ENCODE results near the gene C8B. TPM values are rescaled to one million over a fixed set of nuclear protein-coding genes. Genes with fewer than 3 reads are reported as not detected.

The C8B gene
- total and polyA plus RNA-seq, 2 experiments from 2014 or later, result not detected

DNA sequence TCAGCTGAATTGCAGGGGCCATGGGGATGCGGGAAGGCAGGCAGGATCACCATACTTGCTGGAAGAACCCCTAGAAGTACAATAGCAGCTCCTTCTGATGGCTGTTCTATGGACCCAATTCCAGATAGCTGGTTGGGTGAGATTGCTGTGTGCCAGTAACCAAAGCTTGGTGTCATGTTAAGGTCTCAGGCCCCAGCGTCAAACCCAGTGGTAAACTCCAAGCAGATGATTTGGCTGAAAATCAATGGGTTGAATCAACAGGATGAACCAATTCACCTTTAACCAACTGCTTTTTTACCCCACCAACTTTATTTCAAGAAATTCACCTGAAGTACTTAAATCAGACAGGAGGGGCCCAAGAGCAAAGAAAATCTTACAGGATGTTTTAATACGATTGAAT lies 37.8 kb downstream of the C8B start (continued):
- no peak for TF ChIP-seq REST (IDR thresholded peaks at IDR 0.05; ENCODE audit: unreplicated experiment)
- no peak for TF ChIP-seq CREB1 (CRISPR knock-in tag; IDR thresholded peaks at IDR 0.05; ENCODE audit: low read depth)

GRCh38 chr1:56927171-56927570 lies 38.6 kb downstream of the C8B start:
- DNase-seq (ENCODE audit: low spot score) (no peak), ATAC-seq (no peak)
- no peaks in the 10 kb centered on the region for H3K9me2 ChIP-seq (ENCODE audit: insufficient read depth)
- H2AFZ ChIP-seq, result no peak overlapping the region
- Mint-ChIP-seq H3K9me3 (no peaks in the 10 kb centered on the region), H3K27me3 (ENCODE audit: insufficient read depth, low read depth, poor library complexity) (peaks cover 1% of the 10 kb centered on the region), H3K36me3 (ENCODE audit: low read depth) (no peaks in the 10 kb centered on the region), H3K4me3 (no peak overlapping the region), H3K27ac (no peak overlapping the region), H3K4me1 (peaks cover 17% of the 10 kb centered on the region)
- H3K36me3 ChIP-seq (ENCODE audit: insufficient read depth), result no peaks in the 10 kb centered on the region
- H3K27ac ChIP-seq (ENCODE audit: low read depth), result no peak overlapping the region
- H3K27me3 ChIP-seq (ENCODE audit: insufficient read depth), result no peaks in the 10 kb centered on the region
- H3K4me3 ChIP-seq, result no peak overlapping the region
- no peaks in the 10 kb centered on the region for H3K79me2 ChIP-seq (replicated peaks; ENCODE audit: insufficient read depth)
- no peaks in the 10 kb centered on the region for H4K20me1 ChIP-seq (replicated peaks; ENCODE audit: insufficient read depth)
- H3F3A ChIP-seq (replicated peaks; ENCODE audit: low read depth), result no peaks in the 10 kb centered on the region
- H3K4me2 ChIP-seq, result no peak overlapping the region
- H3K4me1 ChIP-seq (ENCODE audit: insufficient read depth), result 0 out of 2 replicates have a peak, but pooled peaks cover 15% of the 10 kb centered on the region
- TF ChIP-seq CTCF (conservative IDR thresholded peaks at IDR 0.05; ENCODE audit: low read depth in 2 of 2) (no peak), NANOG (IDR thresholded peaks at IDR 0.05; ENCODE audit: borderline replicate concordance) (no peak), POLR2AphosphoS5 (IDR thresholded peaks at IDR 0.05; ENCODE audit: low read depth) (no peak), EZH2phosphoT487 (IDR thresholded peaks at IDR 0.05; ENCODE audit: unreplicated experiment) (no peak), CREB1 (CRISPR knock-in tag; IDR thresholded peaks at IDR 0.05; ENCODE audit: low read depth) (no peak), JUNB (IDR thresholded peaks at IDR 0.05; ENCODE audit: unreplicated experiment) (no peak), ZNF114 (CRISPR knock-in tag; IDR thresholded peaks at IDR 0.05) (no peak)
- TF ChIP-seq, protein P1, sequence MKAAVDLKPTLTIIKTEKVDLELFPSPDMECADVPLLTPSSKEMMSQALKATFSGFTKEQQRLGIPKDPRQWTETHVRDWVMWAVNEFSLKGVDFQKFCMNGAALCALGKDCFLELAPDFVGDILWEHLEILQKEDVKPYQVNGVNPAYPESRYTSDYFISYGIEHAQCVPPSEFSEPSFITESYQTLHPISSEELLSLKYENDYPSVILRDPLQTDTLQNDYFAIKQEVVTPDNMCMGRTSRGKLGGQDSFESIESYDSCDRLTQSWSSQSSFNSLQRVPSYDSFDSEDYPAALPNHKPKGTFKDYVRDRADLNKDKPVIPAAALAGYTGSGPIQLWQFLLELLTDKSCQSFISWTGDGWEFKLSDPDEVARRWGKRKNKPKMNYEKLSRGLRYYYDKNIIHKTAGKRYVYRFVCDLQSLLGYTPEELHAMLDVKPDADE (IDR thresholded peaks at IDR 0.05), result no peak
- TF ChIP-seq, protein P2, sequence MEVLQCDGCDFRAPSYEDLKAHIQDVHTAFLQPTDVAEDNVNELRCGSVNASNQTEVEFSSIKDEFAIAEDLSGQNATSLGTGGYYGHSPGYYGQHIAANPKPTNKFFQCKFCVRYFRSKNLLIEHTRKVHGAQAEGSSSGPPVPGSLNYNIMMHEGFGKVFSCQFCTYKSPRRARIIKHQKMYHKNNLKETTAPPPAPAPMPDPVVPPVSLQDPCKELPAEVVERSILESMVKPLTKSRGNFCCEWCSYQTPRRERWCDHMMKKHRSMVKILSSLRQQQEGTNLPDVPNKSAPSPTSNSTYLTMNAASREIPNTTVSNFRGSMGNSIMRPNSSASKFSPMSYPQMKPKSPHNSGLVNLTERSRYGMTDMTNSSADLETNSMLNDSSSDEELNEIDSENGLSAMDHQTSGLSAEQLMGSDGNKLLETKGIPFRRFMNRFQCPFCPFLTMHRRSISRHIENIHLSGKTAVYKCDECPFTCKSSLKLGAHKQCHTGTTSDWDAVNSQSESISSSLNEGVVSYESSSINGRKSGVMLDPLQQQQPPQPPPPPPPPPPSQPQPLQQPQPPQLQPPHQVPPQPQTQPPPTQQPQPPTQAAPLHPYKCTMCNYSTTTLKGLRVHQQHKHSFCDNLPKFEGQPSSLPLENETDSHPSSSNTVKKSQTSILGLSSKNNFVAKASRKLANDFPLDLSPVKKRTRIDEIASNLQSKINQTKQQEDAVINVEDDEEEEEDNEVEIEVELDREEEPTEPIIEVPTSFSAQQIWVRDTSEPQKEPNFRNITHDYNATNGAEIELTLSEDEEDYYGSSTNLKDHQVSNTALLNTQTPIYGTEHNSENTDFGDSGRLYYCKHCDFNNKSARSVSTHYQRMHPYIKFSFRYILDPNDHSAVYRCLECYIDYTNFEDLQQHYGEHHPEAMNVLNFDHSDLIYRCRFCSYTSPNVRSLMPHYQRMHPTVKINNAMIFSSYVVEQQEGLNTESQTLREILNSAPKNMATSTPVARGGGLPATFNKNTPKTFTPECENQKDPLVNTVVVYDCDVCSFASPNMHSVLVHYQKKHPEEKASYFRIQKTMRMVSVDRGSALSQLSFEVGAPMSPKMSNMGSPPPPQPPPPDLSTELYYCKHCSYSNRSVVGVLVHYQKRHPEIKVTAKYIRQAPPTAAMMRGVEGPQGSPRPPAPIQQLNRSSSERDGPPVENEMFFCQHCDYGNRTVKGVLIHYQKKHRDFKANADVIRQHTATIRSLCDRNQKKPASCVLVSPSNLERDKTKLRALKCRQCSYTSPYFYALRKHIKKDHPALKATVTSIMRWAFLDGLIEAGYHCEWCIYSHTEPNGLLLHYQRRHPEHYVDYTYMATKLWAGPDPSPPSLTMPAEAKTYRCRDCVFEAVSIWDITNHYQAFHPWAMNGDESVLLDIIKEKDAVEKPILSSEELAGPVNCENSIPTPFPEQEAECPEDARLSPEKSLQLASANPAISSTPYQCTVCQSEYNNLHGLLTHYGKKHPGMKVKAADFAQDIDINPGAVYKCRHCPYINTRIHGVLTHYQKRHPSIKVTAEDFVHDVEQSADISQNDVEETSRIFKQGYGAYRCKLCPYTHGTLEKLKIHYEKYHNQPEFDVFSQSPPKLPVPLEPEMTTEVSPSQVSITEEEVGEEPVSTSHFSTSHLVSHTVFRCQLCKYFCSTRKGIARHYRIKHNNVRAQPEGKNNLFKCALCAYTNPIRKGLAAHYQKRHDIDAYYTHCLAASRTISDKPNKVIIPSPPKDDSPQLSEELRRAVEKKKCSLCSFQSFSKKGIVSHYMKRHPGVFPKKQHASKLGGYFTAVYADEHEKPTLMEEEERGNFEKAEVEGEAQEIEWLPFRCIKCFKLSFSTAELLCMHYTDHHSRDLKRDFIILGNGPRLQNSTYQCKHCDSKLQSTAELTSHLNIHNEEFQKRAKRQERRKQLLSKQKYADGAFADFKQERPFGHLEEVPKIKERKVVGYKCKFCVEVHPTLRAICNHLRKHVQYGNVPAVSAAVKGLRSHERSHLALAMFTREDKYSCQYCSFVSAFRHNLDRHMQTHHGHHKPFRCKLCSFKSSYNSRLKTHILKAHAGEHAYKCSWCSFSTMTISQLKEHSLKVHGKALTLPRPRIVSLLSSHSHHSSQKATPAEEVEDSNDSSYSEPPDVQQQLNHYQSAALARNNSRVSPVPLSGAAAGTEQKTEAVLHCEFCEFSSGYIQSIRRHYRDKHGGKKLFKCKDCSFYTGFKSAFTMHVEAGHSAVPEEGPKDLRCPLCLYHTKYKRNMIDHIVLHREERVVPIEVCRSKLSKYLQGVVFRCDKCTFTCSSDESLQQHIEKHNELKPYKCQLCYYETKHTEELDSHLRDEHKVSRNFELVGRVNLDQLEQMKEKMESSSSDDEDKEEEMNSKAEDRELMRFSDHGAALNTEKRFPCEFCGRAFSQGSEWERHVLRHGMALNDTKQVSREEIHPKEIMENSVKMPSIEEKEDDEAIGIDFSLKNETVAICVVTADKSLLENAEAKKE (CRISPR knock-in tag; IDR thresholded peaks at IDR 0.05), result no peak

Measured in GM23338 (cell line).